H9 (cell line): ENCODE measurements around the gene IFITM1. TPM values are rescaled to one million over a fixed set of nuclear protein-coding genes. Genes with fewer than 3 reads are reported as not detected.

ENCODE experiments used
- DNase-seq: peaks from one replicate; pipeline ENCODE4 v3.0.0-alpha.2; 2017
- H2AFZ ChIP-seq: one replicate; pipeline ENCODE4 v1.6.1; 2013; ENCODE audit warnings: mild to moderate bottlenecking, low read length, control low read depth, moderate library complexity
- H2AK5ac ChIP-seq: 2 replicates; pipeline ENCODE4 v1.6.1; 2013; ENCODE audit warnings: low read length, control low read depth, mixed read lengths; ENCODE audit not compliant: insufficient read length
- H2BK120ac ChIP-seq: one replicate; pipeline ENCODE4 v1.6.1; 2013; ENCODE audit warnings: low read depth, mild to moderate bottlenecking, low read length, control low read depth, inconsistent platforms; ENCODE audit not compliant: poor library complexity, severe bottlenecking
- H2BK12ac ChIP-seq: 2 replicates; pipeline ENCODE4 v1.6.1; 2013; ENCODE audit warnings: low read length, control low read depth, mixed read lengths, low read depth; ENCODE audit not compliant: insufficient read length
- H2BK15ac ChIP-seq: 2 replicates; pipeline ENCODE4 v1.6.1; 2013; ENCODE audit warnings: low read depth, low read length, control low read depth
- H2BK20ac ChIP-seq: one replicate; pipeline ENCODE4 v1.6.1; 2013; ENCODE audit warnings: low read depth, mild to moderate bottlenecking, low read length, control low read depth, inconsistent platforms; ENCODE audit not compliant: poor library complexity, severe bottlenecking
- H2BK5ac ChIP-seq: 2 replicates; pipeline ENCODE4 v1.6.1; 2013; ENCODE audit warnings: low read length, control low read depth, mixed read lengths; ENCODE audit not compliant: insufficient read length
- H3K14ac ChIP-seq: 2 replicates; pipeline ENCODE4 v1.6.1; 2013; ENCODE audit warnings: low read length, control low read depth; ENCODE audit not compliant: insufficient read depth
- H3K18ac ChIP-seq: 2 replicates; pipeline ENCODE4 v1.6.1; 2013; ENCODE audit warnings: low read depth, mild to moderate bottlenecking, mixed read lengths, low read length, control low read depth; ENCODE audit not compliant: insufficient read length
- H3K23ac ChIP-seq: 2 replicates; pipeline ENCODE4 v1.6.1; 2013; ENCODE audit warnings: low read length, control low read depth, mixed read lengths, low read depth; ENCODE audit not compliant: insufficient read length
- H3K23me2 ChIP-seq: 2 replicates; pipeline ENCODE4 v1.6.1; 2013; ENCODE audit warnings: low read depth, mild to moderate bottlenecking, mixed read lengths, low read length, control low read depth; ENCODE audit not compliant: insufficient read length, poor library complexity, severe bottlenecking
- H3K27ac ChIP-seq: 2 replicates; pipeline ENCODE4 v1.5.1; 2013; ENCODE audit warnings: low read length, control low read depth, mixed read lengths, low read depth; ENCODE audit not compliant: insufficient read length
- H3K27me3 ChIP-seq: 2 replicates; pipeline ENCODE4 v1.6.1; 2013; ENCODE audit warnings: low read length, control low read depth, inconsistent platforms; ENCODE audit not compliant: insufficient read depth
- H3K4ac ChIP-seq: 2 replicates; pipeline ENCODE4 v1.6.1; 2013; ENCODE audit warnings: low read depth, mild to moderate bottlenecking, control low read depth, inconsistent platforms, low read length, moderate library complexity
- H3K4me1 ChIP-seq: 2 replicates; pipeline ENCODE4 v1.6.1; 2013; ENCODE audit warnings: low read length, control low read depth, inconsistent platforms; ENCODE audit not compliant: insufficient read depth
- H3K4me2 ChIP-seq: 2 replicates; pipeline ENCODE4 v1.6.1; 2013; ENCODE audit warnings: low read length, control low read depth, mixed read lengths; ENCODE audit not compliant: insufficient read length, insufficient read depth
- H3K56ac ChIP-seq: 2 replicates; pipeline ENCODE4 v1.6.1; 2013; ENCODE audit warnings: low read depth, mild to moderate bottlenecking, mixed read lengths, low read length, control low read depth; ENCODE audit not compliant: insufficient read length
- H3K79me1 ChIP-seq: 2 replicates; pipeline ENCODE4 v1.6.1; 2013; ENCODE audit warnings: low read depth, mild to moderate bottlenecking, moderate library complexity, low read length, control low read depth, inconsistent platforms; ENCODE audit not compliant: insufficient read depth, poor library complexity, severe bottlenecking
- H3K79me2 ChIP-seq: 2 replicates; pipeline ENCODE4 v1.6.1; 2013; ENCODE audit warnings: low read length, control low read depth, inconsistent platforms; ENCODE audit not compliant: insufficient read depth
- H3K9ac ChIP-seq: 2 replicates; pipeline ENCODE4 v1.6.1; 2013; ENCODE audit warnings: low read length, control low read depth, mixed read lengths; ENCODE audit not compliant: insufficient read length; ENCODE audit errors: extremely low read depth
- H3K9me3 ChIP-seq: one replicate; pipeline ENCODE4 v1.6.1; 2013; ENCODE audit warnings: low read depth, low read length, inconsistent platforms; ENCODE audit not compliant: control insufficient read depth
- H3T11ph ChIP-seq: one replicate; pipeline ENCODE4 v1.6.1; 2013; ENCODE audit warnings: mild to moderate bottlenecking, low read length, control low read depth, inconsistent platforms
- H4K20me1 ChIP-seq: one replicate; pipeline ENCODE4 v1.6.1; 2013; ENCODE audit not compliant: control insufficient read depth, insufficient read length, insufficient read depth
- H4K5ac ChIP-seq: 2 replicates; pipeline ENCODE4 v1.6.1; 2013; ENCODE audit warnings: low read depth, mild to moderate bottlenecking, mixed read lengths, low read length, control low read depth; ENCODE audit not compliant: insufficient read length
- H4K8ac ChIP-seq: replicated peaks from 2 replicates; pipeline ENCODE4 v1.6.1; 2013; ENCODE audit warnings: low read length, control low read depth, mixed read lengths, low read depth; ENCODE audit not compliant: insufficient read length
- H4K91ac ChIP-seq: 2 replicates; pipeline ENCODE4 v1.6.1; 2013; ENCODE audit warnings: low read depth, mild to moderate bottlenecking, moderate library complexity, mixed read lengths, low read length, control low read depth; ENCODE audit not compliant: insufficient read length
- H3K27ac Mint-ChIP-seq, 3 experiments: 2 replicates in 2 of 3; 3 replicates in 1 of 3; pipeline ENCODE4 v1.8.0; 2020 to 2021; ENCODE audit warnings: mixed read lengths in 3 of 3, mild to moderate bottlenecking in 1 of 3, moderate library complexity in 1 of 3
- H3K27me3 Mint-ChIP-seq: 2 replicates; pipeline ENCODE4 v1.8.0; 2021; ENCODE audit warnings: low read depth, mild to moderate bottlenecking, moderate library complexity, mixed read lengths
- H3K36me3 Mint-ChIP-seq, 3 experiments: 2 replicates in 2 of 3; 3 replicates in 1 of 3; pipeline ENCODE4 v1.8.0; 2020 to 2021; ENCODE audit warnings: low read depth in 3 of 3, mixed read lengths in 3 of 3; ENCODE audit not compliant: insufficient read depth in 1 of 3
- H3K4me1 Mint-ChIP-seq, 2 experiments: 2 replicates each; pipeline ENCODE4 v1.8.0; 2020; ENCODE audit warnings: mixed read lengths in 2 of 2
- H3K4me3 Mint-ChIP-seq, 2 experiments: 2 replicates in 1 of 2; 3 replicates in 1 of 2; pipeline ENCODE4 v1.8.0; 2020 to 2021; ENCODE audit warnings: mild to moderate bottlenecking in 2 of 2, mixed read lengths in 2 of 2, moderate library complexity in 1 of 2
- H3K9me3 Mint-ChIP-seq, 2 experiments: 2 replicates in 1 of 2; 3 replicates in 1 of 2; pipeline ENCODE4 v1.8.0; 2020; ENCODE audit warnings: mild to moderate bottlenecking in 2 of 2, mixed read lengths in 2 of 2, moderate library complexity in 1 of 2
- CTCF ChIP-seq: fragments of 200-600 bp; sonication (generic); conservative IDR thresholded peaks from 3 replicates; pipeline ENCODE4 v1.8.0; 2021; ENCODE audit warnings: antibody characterized with exemption, mild to moderate bottlenecking
- WGBS: extraction: QIAGEN DNeasy Blood & Tissue Kit; methylation state at CpG from one replicate; pipeline ENCODE4 v1.1.7; 2013; ENCODE audit warnings: missing lambda C conversion rate, low lambda C conversion rate, mixed read lengths; ENCODE audit not compliant: insufficient read length; ENCODE audit errors: extremely low coverage; 5-methylcytosine and 5-hydroxymethylcytosine counted together
- total RNA-seq: library from RNA; stranded (reverse); gene quantifications from 2 replicates; pipeline ENCODE4 v1.2.1, GENCODE V29; 2021

IFITM1 gene
- total RNA-seq, 1 experiment from 2014 or later = 500 TPM

- Histone ChIP-seq H3K4ac (no peak overlapping the region), H3K9ac (no peak overlapping the region), H2BK120ac (no peak overlapping the region), H4K91ac (no peak overlapping the region), H4K20me1 (no peaks in the 10 kb centered on the region), H3K56ac (no peak overlapping the region), H4K5ac (no peak overlapping the region), H2BK20ac (no peak overlapping the region), H3K18ac (no peak overlapping the region), H3T11ph (no peak overlapping the region), H3K4me1 (no peaks in the 10 kb centered on the region), H3K27ac (no peak overlapping the region), H3K27me3 (peaks cover 7% of the 10 kb centered on the region; the same call in 1 of the 2 replicates), H4K8ac (no peak overlapping the region), H3K9me3 (no peaks in the 10 kb centered on the region), H3K23me2 (peaks cover 9% of the 10 kb centered on the region), H2AK5ac (no peak overlapping the region), H3K4me2 (no peak overlapping the region), H2AFZ (no peak overlapping the region), H3K79me1 (no peaks in the 10 kb centered on the region), H2BK5ac (no peak overlapping the region), H2BK12ac (no peak overlapping the region), H3K23ac (no peak overlapping the region), H2BK15ac (no peak overlapping the region), H3K14ac (no peak overlapping the region), H3K79me2 (no peaks in the 10 kb centered on the region)
- WGBS = no CpG with 5 or more reads among the region's 44 CpGs
- Mint-ChIP-seq H3K36me3 (peaks cover 19 to 40% (median 23%) of the 10 kb centered on the region in 3 experiments), H3K27me3 (peaks cover 13% of the 10 kb centered on the region), H3K4me1 (peaks cover 25 to 32% of the 10 kb centered on the region in 2 experiments), H3K27ac (peak overlapping the region; percentile 30 to 95 (median 59); a peak in 6 of 7 replicates), H3K4me3 (peak overlapping the region; percentile 22 to 61; a peak in 3 of 5 replicates), H3K9me3 (no peaks in the 10 kb centered on the region)
- TF ChIP-seq CTCF = no peak
- DNase-seq = no peak
These were observed 22.3 kb upstream of the IFITM1 start for GRCh38 chr11:291281-292210.
